NCI-H1930 (cell line): ENCODE measurements around the gene VMAC.

Experiments used
- DNase-seq, 2 experiments: peaks; one replicate each; lab custom pipeline; 2025; lab: John Stamatoyannopoulos, UW

Gene VMAC

DNA sequence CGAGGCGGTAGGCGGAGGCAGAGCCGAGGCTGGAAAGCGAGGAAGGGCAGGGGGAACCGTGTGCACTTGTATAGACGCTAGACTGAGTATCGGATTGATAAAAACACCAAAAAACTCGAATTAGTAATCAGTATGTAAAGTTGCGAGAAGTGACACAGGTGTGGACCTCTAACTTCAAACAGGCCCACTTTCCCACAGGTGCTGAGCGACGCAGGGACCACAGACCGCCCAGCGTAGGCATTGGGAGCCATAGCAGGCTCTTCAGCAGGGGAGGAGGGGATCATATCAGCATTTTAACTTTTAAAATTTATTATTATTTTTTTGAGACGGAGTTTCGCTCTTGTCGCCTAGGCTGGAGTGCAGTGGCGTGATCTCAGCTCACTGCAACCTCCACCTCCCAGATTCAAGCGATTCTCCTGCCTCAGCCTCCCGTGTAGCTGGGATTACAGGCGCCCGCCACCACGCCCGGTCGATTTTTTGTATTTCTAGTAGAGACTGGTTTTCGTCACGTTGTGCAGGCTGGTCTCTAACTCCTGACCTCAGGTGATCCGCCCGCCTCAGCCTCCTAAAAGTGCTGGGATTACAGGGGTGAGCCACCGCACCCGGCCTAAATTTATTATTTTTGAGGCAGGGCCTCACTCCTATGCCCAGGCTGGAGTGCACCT, 574 bp downstream of the VMAC start:
- no peak for DNase-seq

DNA sequence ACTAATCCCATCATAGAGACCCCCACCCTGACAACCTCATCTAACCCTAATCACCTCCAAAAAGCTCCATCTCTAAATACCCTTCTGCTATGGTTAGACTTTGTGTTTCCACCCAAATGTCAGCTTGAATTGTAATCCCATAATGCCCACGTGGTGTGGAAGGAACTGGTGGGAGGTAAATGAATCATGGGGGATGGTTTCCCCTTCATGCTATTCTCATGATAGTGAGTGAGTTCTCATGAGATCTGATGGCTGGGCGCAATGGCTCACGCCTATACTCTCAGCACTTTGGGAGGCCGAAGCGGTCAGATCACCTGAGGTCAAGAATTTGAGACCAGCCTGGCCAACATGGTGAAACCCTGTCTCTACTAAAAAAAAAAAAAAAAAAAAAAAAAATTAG, 2.6 kb downstream of the VMAC start:
- DNase-seq: no peak

DNA sequence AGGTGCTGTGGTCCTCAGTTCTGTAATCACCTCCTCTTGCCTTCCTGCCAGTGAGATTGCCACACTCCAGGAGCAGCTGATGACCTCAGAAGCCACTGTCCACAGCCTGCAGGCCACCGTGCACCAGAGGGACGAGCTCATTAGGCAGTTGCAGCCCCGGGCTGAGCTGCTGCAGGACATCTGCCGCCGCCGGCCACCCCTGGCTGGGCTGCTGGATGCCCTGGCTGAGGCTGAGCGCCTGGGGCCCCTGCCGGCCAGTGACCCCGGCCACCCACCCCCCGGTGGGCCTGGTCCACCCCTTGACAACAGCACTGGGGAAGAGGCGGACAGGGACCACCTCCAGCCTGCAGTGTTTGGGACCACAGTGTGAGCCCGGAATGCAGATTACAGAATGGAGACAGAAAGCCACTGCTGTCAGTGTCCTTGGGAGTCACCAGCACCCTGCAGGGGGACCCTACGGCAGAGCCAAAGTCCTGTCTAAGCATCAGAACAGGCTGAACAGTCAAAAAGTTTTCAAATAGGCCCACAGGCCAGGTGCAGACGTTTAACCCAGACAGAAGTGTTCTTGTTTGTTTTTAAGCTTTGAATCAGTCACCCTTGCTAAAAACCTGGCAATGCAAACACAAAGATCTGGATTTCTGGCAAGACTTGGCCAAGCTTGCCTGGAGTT, 4.2 kb downstream of the VMAC start:
- no peak for DNase-seq

DNA sequence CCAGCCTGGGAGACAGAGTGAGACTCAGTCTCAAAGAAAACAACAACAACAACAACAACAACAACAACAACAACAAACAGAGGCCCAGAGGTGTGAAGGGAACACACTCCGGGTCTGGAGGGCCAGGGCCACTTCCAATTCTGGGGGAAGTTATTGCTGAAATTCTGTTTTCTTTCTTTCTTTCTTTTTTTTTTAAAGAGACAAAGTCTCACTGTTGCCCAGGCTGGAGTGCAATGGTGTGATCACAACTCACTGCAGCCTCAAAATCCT, 5.9 kb downstream of the VMAC start:
- DNase-seq: no peak

DNA sequence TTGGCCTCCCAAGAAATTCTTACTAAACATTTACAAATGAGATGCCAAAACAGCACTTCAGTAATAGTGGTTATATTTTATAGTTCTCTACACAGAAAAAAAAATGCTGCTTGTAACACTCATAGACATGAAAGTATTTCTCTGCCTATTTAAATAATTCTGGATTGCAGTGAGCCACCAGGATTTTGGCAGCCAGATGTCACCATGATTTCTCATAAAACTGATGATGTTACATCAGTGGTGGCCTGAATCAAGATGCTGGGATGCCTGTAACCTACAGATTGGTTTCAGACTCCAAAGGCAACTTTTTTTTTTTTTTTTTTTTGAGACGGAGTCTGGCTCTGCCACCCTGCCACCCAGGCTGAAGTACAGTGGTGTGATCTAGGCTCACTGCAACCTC, 6.7 kb downstream of the VMAC start:
- no peak for DNase-seq

DNA sequence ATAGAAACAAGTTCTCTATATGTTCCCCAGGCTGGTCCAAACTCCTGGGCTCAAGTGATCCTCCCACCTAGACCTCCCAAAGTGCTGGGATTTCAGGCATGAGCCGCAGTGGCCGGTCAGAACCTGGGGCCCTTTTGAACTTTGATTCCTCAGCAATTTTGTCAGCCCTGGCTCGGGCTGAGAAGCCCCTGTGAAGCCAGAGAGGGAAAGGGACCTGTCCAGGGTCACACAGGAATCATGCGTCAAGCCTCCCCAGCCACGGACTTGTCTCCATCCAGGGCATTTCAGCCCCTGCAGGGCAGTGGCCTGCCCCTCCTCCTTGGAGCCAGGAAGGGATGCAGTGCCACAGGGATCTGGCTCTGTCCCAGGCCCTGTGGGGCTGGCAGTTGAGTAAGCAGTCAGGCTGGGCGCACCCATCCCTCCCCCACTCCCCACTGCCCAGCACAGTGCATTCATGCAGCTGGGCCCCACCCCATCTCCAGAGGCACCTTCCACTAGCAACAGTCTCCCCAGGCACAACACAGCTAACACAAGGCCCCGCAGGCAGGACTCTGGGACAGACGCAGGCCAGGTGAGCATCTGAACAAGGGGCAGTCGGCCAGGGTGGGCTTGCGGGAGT, 9.2 kb downstream of the VMAC start, which contains the start of gene CAPS:
CAPS (plus strand) TSS at position 516 of the 619 bp plus-strand sequence. CDS start 153 bp downstream, outside the sequence.
- no peak for DNase-seq

DNA sequence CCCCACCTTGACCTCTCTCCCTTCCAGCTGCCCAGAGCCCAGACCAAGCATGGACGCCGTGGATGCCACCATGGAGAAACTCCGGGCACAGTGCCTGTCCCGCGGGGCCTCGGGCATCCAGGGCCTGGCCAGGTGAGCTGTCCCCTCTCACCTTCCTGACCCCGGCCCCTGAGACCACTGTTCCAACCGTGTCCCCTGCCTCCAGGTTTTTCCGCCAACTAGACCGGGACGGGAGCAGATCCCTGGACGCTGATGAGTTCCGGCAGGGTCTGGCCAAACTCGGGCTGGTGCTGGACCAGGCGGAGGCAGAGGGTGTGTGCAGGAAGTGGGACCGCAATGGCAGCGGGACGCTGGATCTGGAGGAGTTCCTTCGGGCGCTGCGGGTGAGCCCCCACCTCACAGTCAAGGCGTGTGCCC, 9.7 kb downstream of the VMAC start:
- DNase-seq: no peak

DNA sequence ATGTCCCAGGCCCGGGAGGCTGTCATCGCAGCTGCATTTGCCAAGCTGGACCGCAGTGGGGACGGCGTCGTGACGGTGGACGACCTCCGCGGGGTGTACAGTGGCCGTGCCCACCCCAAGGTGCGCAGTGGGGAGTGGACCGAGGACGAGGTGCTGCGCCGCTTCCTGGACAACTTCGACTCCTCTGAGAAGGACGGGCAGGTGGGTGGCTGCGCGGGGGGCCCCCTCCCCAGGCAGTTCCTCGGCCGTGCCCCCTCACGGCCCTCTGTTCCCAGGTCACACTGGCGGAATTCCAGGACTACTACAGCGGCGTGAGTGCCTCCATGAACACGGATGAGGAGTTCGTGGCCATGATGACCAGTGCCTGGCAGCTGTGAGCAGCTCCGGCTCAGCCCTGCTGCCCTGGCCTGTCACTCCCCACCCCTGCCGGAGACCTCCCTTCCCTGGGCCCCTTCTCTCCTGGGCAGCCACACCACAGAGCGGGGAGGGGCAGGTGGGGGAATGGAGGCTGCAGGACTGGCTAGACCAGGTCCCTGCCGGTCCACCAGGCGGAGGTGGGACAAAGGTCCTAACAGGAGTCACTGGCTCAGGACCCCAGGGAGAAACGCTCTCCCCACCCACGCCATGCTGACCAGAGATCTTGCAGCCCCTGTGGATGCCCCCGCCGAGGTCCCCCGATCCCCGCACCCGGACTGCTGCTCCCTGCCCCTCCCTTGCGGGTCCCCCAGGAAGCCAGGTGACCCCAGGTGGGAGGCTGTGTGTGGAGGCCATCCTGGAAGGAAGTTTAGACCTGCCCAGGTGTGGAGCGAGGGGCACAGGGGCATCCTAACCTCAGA, 10.5 kb downstream of the VMAC start:
- DNase-seq: no peak

DNA sequence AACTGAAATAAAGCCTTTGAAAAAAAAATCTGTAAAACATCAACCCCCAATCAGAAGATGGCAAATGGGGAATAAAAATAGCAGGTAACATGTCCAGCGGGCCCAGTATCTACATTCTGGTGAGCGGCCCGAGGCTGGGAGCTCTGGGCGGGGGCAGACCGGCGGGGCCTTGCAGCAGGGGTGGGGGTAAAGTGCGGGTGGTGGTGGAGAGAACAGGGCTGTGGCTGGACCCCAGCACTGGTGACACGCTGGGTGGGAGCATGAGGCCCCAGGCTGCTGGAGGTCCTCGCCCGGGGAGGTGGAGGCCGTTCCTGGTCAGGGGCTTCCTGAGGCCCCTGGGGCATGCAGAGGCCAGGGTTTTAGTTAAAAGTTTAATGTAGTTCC, 11.1 kb downstream of the VMAC start:
- DNase-seq: no peak

DNA sequence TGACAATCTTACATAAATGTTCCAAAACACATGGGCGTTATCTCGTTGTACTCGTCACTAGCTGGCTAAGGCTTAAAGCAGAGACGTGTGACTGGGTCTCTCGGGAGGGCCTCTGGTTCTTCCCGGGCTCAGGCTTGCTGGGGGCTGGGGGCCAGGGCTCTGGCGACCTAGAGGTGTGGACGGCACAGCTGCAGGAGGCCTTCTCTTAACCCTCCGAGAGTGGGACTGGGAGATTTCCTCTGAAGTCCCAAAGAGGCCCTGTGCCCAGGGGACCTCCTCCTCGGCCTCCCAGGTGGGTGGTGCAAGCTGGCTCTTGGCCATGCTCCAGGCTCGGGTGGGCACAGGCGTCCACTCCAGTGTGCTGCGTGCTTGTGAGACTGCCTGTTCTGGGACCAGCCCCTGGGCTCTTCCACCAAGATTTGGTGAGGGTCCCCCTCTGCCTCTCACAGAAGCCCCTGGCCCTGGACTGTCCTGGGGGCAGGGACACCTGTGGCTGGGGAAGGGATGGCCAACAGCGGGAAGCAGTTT, 11.6 kb downstream of the VMAC start:
- no peak for DNase-seq

DNA sequence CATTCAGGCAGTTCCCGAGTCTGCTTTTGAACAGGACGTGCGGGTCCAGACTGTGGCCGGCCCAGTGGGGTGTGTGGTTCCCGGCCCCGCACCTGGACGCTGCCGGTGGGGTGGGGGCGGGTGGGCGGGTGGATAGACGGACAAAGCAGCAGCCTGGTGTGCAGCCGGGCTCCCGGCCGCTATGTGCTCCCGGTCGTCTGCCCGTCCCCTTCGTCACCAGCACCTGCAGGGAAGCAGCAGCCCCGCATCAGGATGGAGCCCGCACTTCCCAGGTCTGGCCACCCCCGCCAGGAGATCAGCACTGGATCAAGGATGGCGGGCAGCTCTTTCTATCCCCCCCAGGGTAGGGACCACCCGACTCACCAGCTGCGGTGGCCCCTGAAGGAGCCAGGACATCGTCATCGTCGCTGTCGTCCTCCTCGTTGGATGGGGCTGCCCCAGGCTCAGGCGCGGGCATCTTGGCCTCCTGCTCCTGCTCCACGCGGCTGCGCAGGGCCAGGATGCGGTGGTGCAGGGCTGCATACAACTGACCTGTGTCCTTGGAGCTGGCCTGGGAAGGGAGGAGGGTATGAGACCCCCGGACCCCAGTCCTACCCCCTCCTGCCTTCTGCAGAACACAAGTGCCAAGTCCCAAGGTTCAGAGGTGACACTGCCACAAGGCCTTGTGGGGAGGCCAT, 12.9 kb downstream of the VMAC start:
- no peak for DNase-seq

DNA sequence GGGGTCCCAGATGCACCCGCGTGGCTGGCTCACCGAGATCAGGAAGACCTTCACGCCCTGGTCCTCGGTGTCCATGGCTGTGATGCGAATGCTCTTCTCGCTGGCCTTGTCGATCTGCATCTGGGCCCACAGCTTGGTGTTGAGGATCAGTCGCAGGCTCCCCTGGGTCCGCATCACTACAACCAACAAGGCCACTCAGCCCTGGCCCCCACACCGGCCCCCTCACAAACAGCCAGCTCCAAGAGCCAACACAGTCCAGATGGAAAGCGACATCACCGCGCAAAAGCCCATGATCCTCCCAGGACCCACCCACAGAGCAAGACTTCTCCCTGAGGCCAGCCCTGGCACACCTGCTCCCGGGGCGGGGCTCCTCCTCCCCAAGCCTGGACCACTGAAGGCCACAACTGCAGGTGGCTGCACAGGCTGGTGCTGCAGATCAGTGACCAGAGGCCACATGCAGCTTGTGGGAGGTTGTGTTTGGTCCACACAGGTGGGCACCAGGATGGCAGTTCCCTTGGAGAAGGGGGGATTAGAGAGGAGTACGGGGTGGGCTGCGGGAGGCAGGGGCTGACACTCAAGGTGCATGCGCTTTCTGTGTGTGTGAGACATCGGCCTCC, 13.9 kb downstream of the VMAC start:
- DNase-seq: no peak

DNA sequence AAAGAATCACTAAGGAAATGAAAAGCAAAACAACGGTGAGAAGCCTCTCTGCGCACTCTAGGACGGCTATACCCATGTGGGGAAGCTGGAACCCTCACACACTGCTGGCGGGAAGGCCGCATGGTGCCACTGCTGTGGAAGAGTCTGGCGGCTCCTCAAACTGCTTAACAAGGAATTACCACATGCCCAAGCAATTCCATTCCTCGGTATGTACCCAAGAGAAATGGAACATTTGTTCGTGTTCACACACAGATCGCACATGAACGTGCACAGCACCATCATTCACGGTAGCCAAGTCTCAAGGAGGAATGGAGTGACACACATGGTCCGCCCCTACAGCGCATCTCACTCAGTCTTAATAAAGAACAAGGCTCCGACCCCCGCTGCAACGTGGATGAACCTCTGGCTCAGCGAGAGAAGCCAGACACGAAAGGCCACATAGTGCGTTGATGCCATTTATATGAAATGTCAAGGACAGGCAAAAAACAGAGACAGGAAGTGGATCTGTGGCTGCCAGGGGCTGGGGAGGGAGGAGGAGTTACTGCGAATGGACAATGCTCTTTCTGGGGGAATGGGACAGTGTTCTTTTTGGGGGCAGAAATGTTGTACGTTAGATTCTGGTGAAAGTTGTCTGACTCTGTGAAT, 17.0 kb downstream of the VMAC start:
- DNase-seq: no peak

DNA sequence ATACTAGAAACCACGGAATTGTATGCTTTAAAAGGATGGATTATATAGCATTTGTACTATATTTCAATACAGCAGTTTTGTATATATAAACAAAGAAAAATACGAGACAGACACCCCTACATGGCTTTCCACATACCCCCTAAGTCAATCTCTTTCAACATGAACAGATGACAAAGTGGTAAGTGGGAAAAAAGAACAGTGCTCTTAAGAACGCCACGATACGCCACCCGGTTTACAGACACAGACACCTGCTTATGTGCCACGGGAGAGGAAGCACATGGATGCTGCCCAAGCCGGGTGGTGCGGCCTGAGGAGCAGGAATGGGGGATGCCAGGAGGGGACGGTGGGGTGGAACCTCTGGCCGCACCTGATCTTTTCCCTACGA, 17.5 kb downstream of the VMAC start:
- DNase-seq: no peak

DNA sequence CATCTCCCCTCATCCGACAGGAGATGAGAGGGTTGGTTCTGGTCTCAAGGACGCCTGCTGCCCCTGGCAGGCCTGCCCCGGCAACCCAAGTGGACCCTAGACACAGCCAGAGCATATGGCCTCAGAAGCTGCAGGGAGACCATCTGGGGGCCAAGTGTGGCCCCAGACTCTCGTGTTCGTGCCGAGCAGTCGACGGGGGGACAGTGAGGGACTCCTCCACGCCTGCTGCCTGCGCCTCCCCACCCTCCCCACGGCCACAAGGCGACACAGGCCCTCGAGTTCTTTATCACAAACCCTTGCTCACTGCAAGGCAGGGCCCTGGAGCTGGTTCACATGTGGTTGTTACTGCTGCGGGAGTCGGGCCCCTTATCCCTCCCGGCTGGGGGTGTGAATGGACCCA, 18.7 kb downstream of the VMAC start:
- no peak for DNase-seq

DNA sequence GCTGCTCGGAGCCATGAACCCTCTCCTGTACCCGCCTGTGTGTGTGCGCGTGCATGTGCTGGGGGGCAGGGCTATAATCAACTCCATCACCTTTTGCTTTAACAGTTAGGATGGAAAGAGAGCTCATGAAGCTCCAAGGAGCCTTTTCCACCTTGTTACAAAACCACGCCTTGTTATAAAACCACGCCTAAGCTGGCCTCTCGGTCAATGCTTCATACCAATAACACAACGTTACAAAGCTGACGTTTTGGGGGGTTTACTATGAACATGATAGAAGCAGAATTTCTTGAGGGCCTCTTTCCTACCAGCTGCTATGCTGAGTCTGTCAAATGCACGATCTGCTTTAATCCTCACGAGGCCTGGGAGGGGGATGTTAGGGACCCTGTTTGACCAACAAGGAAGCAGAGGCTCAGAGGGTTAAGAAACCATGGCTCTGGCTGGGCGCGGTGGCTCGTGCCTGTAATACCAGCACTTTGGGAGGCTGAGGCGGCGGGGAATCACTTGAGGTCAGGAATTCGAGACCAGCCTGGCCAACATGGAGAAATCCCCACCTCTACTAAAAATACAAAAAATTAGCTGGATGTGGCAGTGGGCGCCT, 21.3 kb downstream of the VMAC start:
- DNase-seq: no peak

DNA sequence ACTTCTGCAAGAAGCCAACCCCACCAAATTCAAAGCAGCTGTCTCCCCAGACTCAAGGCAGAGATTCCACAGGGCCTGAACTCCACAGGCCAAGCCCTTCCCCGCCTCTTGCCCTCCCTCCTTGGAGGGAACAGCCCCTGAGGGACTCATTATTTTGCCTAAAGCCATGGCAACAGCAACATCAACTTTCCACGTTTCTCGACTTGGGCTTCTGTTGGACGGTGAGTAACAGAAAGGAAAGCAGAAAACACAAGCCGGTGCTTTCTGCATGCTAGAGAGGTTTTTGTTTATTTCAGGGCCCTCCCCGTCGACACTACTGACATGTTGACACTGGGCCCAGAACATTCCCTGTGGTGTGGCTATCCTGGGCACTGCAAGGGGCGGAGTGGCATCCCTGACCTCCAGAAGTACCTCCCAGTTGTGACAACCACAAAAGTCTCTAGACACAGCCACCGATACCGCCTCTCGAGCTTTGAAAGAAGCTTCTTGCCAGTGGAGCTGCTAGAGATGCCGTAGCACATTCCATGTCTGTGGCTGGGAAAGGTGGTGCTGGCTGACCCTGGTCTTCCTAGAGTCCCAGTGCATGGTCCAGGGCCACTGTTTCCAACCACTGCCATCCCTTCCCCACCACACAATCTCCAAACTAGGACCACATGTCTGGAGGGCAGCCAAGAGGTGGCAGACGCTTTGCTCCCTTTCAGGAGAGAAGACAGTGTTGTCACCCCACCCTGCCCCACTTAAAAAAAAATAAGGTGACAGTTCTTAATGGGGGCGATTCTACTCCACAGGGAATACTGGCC, 22.2 kb downstream of the VMAC start:
- DNase-seq: no peak

DNA sequence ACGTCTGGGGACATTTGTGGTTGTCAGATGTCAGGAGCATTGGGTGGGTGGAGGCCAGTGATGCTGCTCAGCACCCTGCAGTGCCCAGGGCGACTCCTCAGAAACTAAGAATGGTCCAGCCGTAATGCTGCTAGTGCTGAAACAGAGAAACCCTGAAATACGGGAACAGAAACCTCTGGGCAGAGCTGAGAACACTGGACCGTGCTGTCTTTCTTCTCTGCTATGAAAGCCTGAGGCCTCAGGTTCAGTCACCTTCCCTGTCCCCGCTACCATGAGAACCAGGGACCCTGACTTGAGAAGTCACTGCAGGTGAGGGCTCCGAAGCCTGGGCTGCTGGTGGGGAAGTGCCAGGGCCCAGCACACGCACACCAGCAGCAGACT, 22.8 kb downstream of the VMAC start:
- DNase-seq: no peak

DNA sequence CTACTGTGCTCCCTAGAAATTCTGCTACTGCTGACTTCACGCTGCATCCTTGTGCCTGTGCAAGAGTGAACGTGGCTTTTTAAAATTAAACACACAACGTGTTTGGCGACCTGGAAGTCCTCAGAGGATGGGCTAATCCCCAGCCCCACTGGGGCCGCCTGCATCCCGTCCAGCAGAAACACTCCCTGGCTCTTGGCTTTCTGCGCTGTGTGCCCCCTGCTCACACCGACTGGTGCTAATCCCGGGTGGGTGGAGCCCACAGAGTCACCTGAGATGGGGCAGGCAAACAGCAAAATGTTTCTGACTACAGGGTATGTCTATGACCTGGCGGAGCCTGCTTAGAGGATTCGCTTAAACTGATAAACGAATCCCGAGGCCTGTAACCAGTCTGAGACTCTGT, 24.5 kb downstream of the VMAC start:
- no peak for DNase-seq

DNA sequence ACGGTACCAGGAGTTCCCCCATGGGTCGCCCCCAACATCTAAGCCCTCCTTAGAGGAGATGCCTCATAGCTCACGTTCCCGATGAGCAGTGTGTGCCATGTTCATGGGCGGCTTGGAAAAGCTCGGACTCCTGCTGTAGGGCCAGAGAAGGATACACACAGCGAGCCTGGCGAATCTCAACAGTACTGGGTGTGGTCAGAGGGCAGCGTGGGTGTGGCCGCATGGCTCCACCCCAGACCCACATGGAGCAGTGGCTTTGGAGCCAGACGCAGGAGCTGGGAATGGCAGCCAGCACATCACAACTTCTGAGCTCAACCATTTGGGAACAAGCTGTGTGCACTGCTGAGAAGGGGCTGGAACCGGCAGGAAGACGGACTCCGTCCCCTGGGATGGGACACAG, 25.0 kb downstream of the VMAC start:
- DNase-seq: no peak
